Measurements from ENCODE around the gene SPINDOC. TPM values are rescaled to one million over a fixed set of nuclear protein-coding genes. Genes with fewer than 3 reads are reported as not detected.

Gene SPINDOC
- polyA plus RNA-seq, 1 donor (not counting 4 experiments of a cell fraction or from before 2014, with no cell fraction given) = 8.1 TPM

- no peak for FAIRE-seq
- no peak overlapping the region for H2AFZ ChIP-seq (ENCODE audit: control insufficient read depth, low read length)
- H3K36me3 ChIP-seq (ENCODE audit: control insufficient read depth in 2 of 2, extremely low read depth in 1 of 2, insufficient read depth in 2 of 2, low read length in 2 of 2) = no peaks in the 10 kb centered on the region
- H3K79me2 ChIP-seq (ENCODE audit: control insufficient read depth, insufficient read depth, low read length) = peaks cover 3% of the 10 kb centered on the region
- TF ChIP-seq, protein P1, sequence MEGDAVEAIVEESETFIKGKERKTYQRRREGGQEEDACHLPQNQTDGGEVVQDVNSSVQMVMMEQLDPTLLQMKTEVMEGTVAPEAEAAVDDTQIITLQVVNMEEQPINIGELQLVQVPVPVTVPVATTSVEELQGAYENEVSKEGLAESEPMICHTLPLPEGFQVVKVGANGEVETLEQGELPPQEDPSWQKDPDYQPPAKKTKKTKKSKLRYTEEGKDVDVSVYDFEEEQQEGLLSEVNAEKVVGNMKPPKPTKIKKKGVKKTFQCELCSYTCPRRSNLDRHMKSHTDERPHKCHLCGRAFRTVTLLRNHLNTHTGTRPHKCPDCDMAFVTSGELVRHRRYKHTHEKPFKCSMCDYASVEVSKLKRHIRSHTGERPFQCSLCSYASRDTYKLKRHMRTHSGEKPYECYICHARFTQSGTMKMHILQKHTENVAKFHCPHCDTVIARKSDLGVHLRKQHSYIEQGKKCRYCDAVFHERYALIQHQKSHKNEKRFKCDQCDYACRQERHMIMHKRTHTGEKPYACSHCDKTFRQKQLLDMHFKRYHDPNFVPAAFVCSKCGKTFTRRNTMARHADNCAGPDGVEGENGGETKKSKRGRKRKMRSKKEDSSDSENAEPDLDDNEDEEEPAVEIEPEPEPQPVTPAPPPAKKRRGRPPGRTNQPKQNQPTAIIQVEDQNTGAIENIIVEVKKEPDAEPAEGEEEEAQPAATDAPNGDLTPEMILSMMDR (optimal IDR thresholded peaks at IDR 0.05 in 1 of 3, IDR thresholded peaks at IDR 0.05 in 1 of 3, conservative IDR thresholded peaks at IDR 0.05 in 1 of 3; ENCODE audit: extremely low read depth in 1 of 3, insufficient read depth in 2 of 3, low read length in 3 of 3) = no peak
- H4K20me1 ChIP-seq (ENCODE audit: control insufficient read depth, extremely low read depth, insufficient read depth, low read length) = peaks cover 5% of the 10 kb centered on the region
- H3K9me3 ChIP-seq (ENCODE audit: control insufficient read depth, low read depth, low read length) = no peaks in the 10 kb centered on the region
- H3K9ac ChIP-seq (ENCODE audit: control insufficient read depth, extremely low read depth, insufficient read depth, low read length) = peak overlapping the region; percentile 73
- no peak overlapping the region for H3K27ac ChIP-seq (ENCODE audit: control insufficient read depth, insufficient read depth, low read length)
- no peaks in the 10 kb centered on the region for H3K9me1 ChIP-seq (ENCODE audit: control insufficient read depth, extremely low read depth, insufficient read depth, low read length)
- H3K4me2 ChIP-seq (ENCODE audit: control insufficient read depth, extremely low read depth, insufficient read depth, low read depth, low read length) = peak overlapping the region; percentile 91
- dilution Hi-C loops (cut with MboI; ENCODE audit: extremely low pct_ligation_motif_present, low sequenced_read_pairs) = no loop called here
- no peaks in the 10 kb centered on the region for H3K27me3 ChIP-seq (ENCODE audit: control insufficient read depth, extremely low read depth, insufficient read depth, low read length)
- peaks cover 8% of the 10 kb centered on the region for H3K4me1 ChIP-seq (ENCODE audit: control insufficient read depth, extremely low read depth, insufficient read depth, low read length)
- peak overlapping the region; percentile 56 to 92 (median 91) for H3K4me3 ChIP-seq (ENCODE audit: control insufficient read depth in 2 of 3, extremely low read depth in 1 of 3, insufficient read depth in 2 of 3, low read depth in 1 of 3, low read length in 3 of 3)
- no peak for DNase-seq (ENCODE audit: low read depth, low spot score)
Measured at GRCh38 chr11:63767267-63767564, 46.0 kb upstream of the SPINDOC start.

GRCh38 chr11:63767565-63768236 lies 45.6 kb upstream of the SPINDOC start:
- H3K4me3 ChIP-seq (ENCODE audit: control insufficient read depth in 2 of 3, extremely low read depth in 1 of 3, insufficient read depth in 2 of 3, low read depth in 1 of 3, low read length in 3 of 3) = peak overlapping the region; percentile 56 to 92 (median 91)
- H3K9ac ChIP-seq (ENCODE audit: control insufficient read depth, extremely low read depth, insufficient read depth, low read length) = peak overlapping the region; percentile 73
- H2AFZ ChIP-seq (ENCODE audit: control insufficient read depth, low read length) = peak overlapping the region; percentile 58
- H3K79me2 ChIP-seq (ENCODE audit: control insufficient read depth, insufficient read depth, low read length) = peaks cover 3% of the 10 kb centered on the region
- DNase-seq (ENCODE audit: low read depth, low spot score) (peak; percentile 41), FAIRE-seq (no peak)
- no peaks in the 10 kb centered on the region for H3K36me3 ChIP-seq (ENCODE audit: control insufficient read depth in 2 of 2, extremely low read depth in 1 of 2, insufficient read depth in 2 of 2, low read length in 2 of 2)
- peak overlapping the region; percentile 91 for H3K4me2 ChIP-seq (ENCODE audit: control insufficient read depth, extremely low read depth, insufficient read depth, low read depth, low read length)
- dilution Hi-C loops (cut with MboI; ENCODE audit: extremely low pct_ligation_motif_present, low sequenced_read_pairs) = no loop called here
- no peaks in the 10 kb centered on the region for H3K9me3 ChIP-seq (ENCODE audit: control insufficient read depth, low read depth, low read length)
- H4K20me1 ChIP-seq (ENCODE audit: control insufficient read depth, extremely low read depth, insufficient read depth, low read length) = peaks cover 5% of the 10 kb centered on the region
- H3K27me3 ChIP-seq (ENCODE audit: control insufficient read depth, extremely low read depth, insufficient read depth, low read length) = no peaks in the 10 kb centered on the region
- TF ChIP-seq, protein P1 (optimal IDR thresholded peaks at IDR 0.05 in 1 of 3, IDR thresholded peaks at IDR 0.05 in 1 of 3, conservative IDR thresholded peaks at IDR 0.05 in 1 of 3; ENCODE audit: extremely low read depth in 1 of 3, insufficient read depth in 2 of 3, low read length in 3 of 3) = no peak
- no peak for TF ChIP-seq EZH2 (IDR thresholded peaks at IDR 0.05; ENCODE audit: low read length)
- H3K4me1 ChIP-seq (ENCODE audit: control insufficient read depth, extremely low read depth, insufficient read depth, low read length) = peaks cover 8% of the 10 kb centered on the region
- no peaks in the 10 kb centered on the region for H3K9me1 ChIP-seq (ENCODE audit: control insufficient read depth, extremely low read depth, insufficient read depth, low read length)
- H3K27ac ChIP-seq (ENCODE audit: control insufficient read depth, insufficient read depth, low read length) = peak overlapping the region; percentile 54

Measured in keratinocyte (primary cell).